Measurements from ENCODE around the gene SYK.
"Not testable (repeated sequence)": the region's sequence is repeated elsewhere in the genome, so short reads cannot be mapped to it uniquely, and the experiment has no call there.

SYK gene

GRCh38 chr9:90799271-90799852, 2.3 kb upstream of the SYK start:
- no peak for DNase-seq

- DNase-seq, result no peak
These were observed 329 bp downstream of the SYK start for GRCh38 chr9:90801973-90802322.

- DNase-seq, result no peak
These were observed 867 bp downstream of the SYK start for GRCh38 chr9:90802386-90802985.

- DNase-seq, result no peak
These were observed 2.4 kb downstream of the SYK start for GRCh38 chr9:90803860-90804593.

GRCh38 chr9:90805006-90805996, 3.7 kb downstream of the SYK start:
- no peak for DNase-seq

GRCh38 chr9:90807006-90807405, 5.4 kb downstream of the SYK start:
- DNase-seq, result no peak

GRCh38 chr9:90808398-90808797, 6.8 kb downstream of the SYK start:
- no peak for DNase-seq

- DNase-seq, result no peak
These were observed 7.5 kb downstream of the SYK start for GRCh38 chr9:90808890-90809685.

- no peak for DNase-seq
These were observed 9.1 kb downstream of the SYK start for GRCh38 chr9:90810691-90811090.

- no peak for DNase-seq
These were observed 11.4 kb downstream of the SYK start for GRCh38 chr9:90813046-90813445.

GRCh38 chr9:90813523-90813922, 11.9 kb downstream of the SYK start:
- no peak for DNase-seq

GRCh38 chr9:90814355-90814754, 12.7 kb downstream of the SYK start:
- no peak for DNase-seq

GRCh38 chr9:90815183-90815943, 13.7 kb downstream of the SYK start:
- DNase-seq, result peak; percentile 17

GRCh38 chr9:90815944-90816357, 14.3 kb downstream of the SYK start:
- DNase-seq, result no peak

- no peak for DNase-seq
These were observed 15.1 kb downstream of the SYK start for GRCh38 chr9:90816690-90817089.

GRCh38 chr9:90818279-90818678, 16.7 kb downstream of the SYK start:
- DNase-seq, result no peak

GRCh38 chr9:90820406-90820805, 18.8 kb downstream of the SYK start:
- not testable (repeated sequence) for DNase-seq

GRCh38 chr9:90821236-90821635, 19.6 kb downstream of the SYK start:
- DNase-seq, result not testable (repeated sequence)

GRCh38 chr9:90821697-90822096, 20.1 kb downstream of the SYK start:
- no peak for DNase-seq

GRCh38 chr9:90822866-90823265, 21.2 kb downstream of the SYK start:
- DNase-seq, result no peak

- DNase-seq, result no peak
These were observed 24.0 kb downstream of the SYK start for GRCh38 chr9:90825586-90825985.
